IPS-20b (cell line): ENCODE measurements around the gene TMEM119.

Experiments used
- H3K27ac ChIP-seq: one replicate; pipeline ENCODE4 v1.5.1; 2013; ENCODE audit warnings: low read length
- H3K27me3 ChIP-seq: 2 replicates; pipeline ENCODE4 v1.6.1; 2013; ENCODE audit warnings: mild to moderate bottlenecking, low read length, inconsistent platforms; ENCODE audit not compliant: insufficient read depth
- H3K36me3 ChIP-seq: 2 replicates; pipeline ENCODE4 v1.6.1; 2013; ENCODE audit warnings: low read depth, mild to moderate bottlenecking, inconsistent platforms, low read length, moderate library complexity; ENCODE audit not compliant: insufficient read depth
- H3K4me1 ChIP-seq: 2 replicates; pipeline ENCODE4 v1.6.1; 2013; ENCODE audit warnings: mild to moderate bottlenecking, control low read depth, inconsistent platforms, low read length, moderate library complexity; ENCODE audit not compliant: insufficient read depth
- H3K4me3 ChIP-seq: 2 replicates; pipeline ENCODE4 v1.5.1; 2013; ENCODE audit warnings: mild to moderate bottlenecking, low read length, inconsistent platforms
- H3K9ac ChIP-seq: 2 replicates; pipeline ENCODE4 v1.6.1; 2013; ENCODE audit warnings: low read depth, mild to moderate bottlenecking, inconsistent platforms, low read length, moderate library complexity
- H3K9me3 ChIP-seq: 2 replicates; pipeline ENCODE4 v1.6.1; 2013; ENCODE audit warnings: mild to moderate bottlenecking, low read depth, low read length, inconsistent platforms; ENCODE audit not compliant: insufficient read depth

TMEM119 gene

GRCh38 chr12:108548954-108549521, 48.8 kb downstream of the TMEM119 start:
- no peaks in the 10 kb centered on the region for H3K27me3 ChIP-seq
- H3K36me3 ChIP-seq = peaks cover 56% of the 10 kb centered on the region
- no peaks in the 10 kb centered on the region for H3K9me3 ChIP-seq
- no peak overlapping the region for H3K4me3 ChIP-seq
- no peaks in the 10 kb centered on the region; the same call in 1 of the 2 replicates for H3K4me1 ChIP-seq
- H3K9ac ChIP-seq = no peak overlapping the region
- no peak overlapping the region for H3K27ac ChIP-seq

GRCh38 chr12:108547686-108548085, 50.2 kb downstream of the TMEM119 start:
- H3K36me3 ChIP-seq = peaks cover 70% of the 10 kb centered on the region
- no peak overlapping the region for H3K9ac ChIP-seq
- no peaks in the 10 kb centered on the region for H3K27me3 ChIP-seq
- H3K4me3 ChIP-seq = no peak overlapping the region
- no peak overlapping the region for H3K27ac ChIP-seq
- H3K4me1 ChIP-seq = no peaks in the 10 kb centered on the region; the same call in 1 of the 2 replicates
- no peaks in the 10 kb centered on the region for H3K9me3 ChIP-seq

DNA sequence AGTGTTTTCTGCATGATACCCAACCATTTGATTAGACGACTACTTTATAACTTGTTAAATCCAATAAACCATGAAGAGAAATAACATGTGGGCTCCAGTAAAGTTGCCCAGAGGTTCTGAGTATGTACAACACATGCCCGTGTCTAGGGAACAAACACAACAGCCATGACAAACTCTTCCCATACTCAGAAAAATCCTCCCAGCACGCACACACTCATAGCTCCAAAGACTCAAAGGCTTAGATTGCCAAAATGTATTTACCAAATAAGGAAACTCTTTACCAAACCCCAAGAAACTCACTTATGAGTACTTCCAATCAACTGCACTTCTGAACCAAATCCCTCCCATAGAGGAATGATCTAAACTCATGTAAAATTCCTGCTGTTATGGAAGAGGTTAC, 54.2 kb downstream of the TMEM119 start:
- Histone ChIP-seq H3K27ac (no peak overlapping the region), H3K36me3 (peaks cover 81% of the 10 kb centered on the region), H3K27me3 (no peaks in the 10 kb centered on the region), H3K9ac (no peak overlapping the region), H3K4me1 (no peaks in the 10 kb centered on the region), H3K9me3 (no peaks in the 10 kb centered on the region), H3K4me3 (no peak overlapping the region)

GRCh38 chr12:108542320-108542719, 55.6 kb downstream of the TMEM119 start:
- Histone ChIP-seq H3K27me3 (no peaks in the 10 kb centered on the region), H3K4me3 (no peak overlapping the region), H3K9ac (no peak overlapping the region), H3K9me3 (no peaks in the 10 kb centered on the region), H3K4me1 (no peaks in the 10 kb centered on the region), H3K36me3 (peaks cover 81% of the 10 kb centered on the region), H3K27ac (no peak overlapping the region)
